ENCODE results near the gene RAET1L. TPM values are rescaled to one million over a fixed set of nuclear protein-coding genes. Genes with fewer than 3 reads are reported as not detected.
A peak's percentile ranks its signal among the peaks of the same experiment; 100 is the strongest.
"Not testable (repeated sequence)": the region's sequence is repeated elsewhere in the genome, so short reads cannot be mapped to it uniquely, and the experiment has no call there.

Gene RAET1L
- total RNA-seq, 3 donors from 2014 or later, result not detected

- no peak for TF ChIP-seq POLR2AphosphoS5 (IDR thresholded peaks at IDR 0.05)
- no peak for TF ChIP-seq CTCF (IDR thresholded peaks at IDR 0.05)
- TF ChIP-seq POLR2A (IDR thresholded peaks at IDR 0.05), result no peak
- intact Hi-C loops (cut with DNase I; ENCODE audit: low total_unique reads), result no loop called here
- Histone ChIP-seq H3K27me3 (peaks cover 0 to 45% of the 10 kb centered on the region in 2 donors), H3K4me1 (no peaks in the 10 kb centered on the region), H3K36me3 (no peaks in the 10 kb centered on the region), H3K27ac (no peak overlapping the region), H3K4me3 (no peak overlapping the region), H3K9me3 (no peaks in the 10 kb centered on the region)
- DNase-seq (ENCODE audit: low spot score in 2 of 2), result no peak
Measured at GRCh38 chr6:150018846-150019580, 6.3 kb downstream of the RAET1L start.

- DNase-seq (ENCODE audit: low spot score in 2 of 2); H3K4me1 ChIP-seq; H3K27ac ChIP-seq; H3K4me3 ChIP-seq; H3K9me3 ChIP-seq; H3K36me3 ChIP-seq; intact Hi-C loops (cut with DNase I; ENCODE audit: low total_unique reads): not testable (repeated sequence)
- peaks cover 0 to 59% of the 10 kb centered on the region in 2 donors for H3K27me3 ChIP-seq
- peak in 1 of 3 donors; percentile 0 for TF ChIP-seq CTCF (IDR thresholded peaks at IDR 0.05)
Measured at GRCh38 chr6:150017186-150017521, 8.2 kb downstream of the RAET1L start.

- TF ChIP-seq CTCF (IDR thresholded peaks at IDR 0.05), result peak; percentile 49 to 83 (median 68)
- no peak for TF ChIP-seq POLR2A (IDR thresholded peaks at IDR 0.05)
- no peak for TF ChIP-seq POLR2AphosphoS5 (IDR thresholded peaks at IDR 0.05)
- no peaks in the 10 kb centered on the region for H3K9me3 ChIP-seq
- H3K27ac ChIP-seq, result no peak overlapping the region
- H3K4me1 ChIP-seq, result no peaks in the 10 kb centered on the region
- intact Hi-C loops (cut with DNase I; ENCODE audit: low total_unique reads), result no loop called here
- H3K36me3 ChIP-seq, result no peaks in the 10 kb centered on the region
- no peak overlapping the region for H3K4me3 ChIP-seq
- DNase-seq (ENCODE audit: low spot score in 2 of 2), result no peak
- H3K27me3 ChIP-seq, result peaks cover 0 to 62% of the 10 kb centered on the region in 2 donors
Measured at GRCh38 chr6:150016324-150017185, 8.8 kb downstream of the RAET1L start.

GRCh38 chr6:150015281-150016001, 9.9 kb downstream of the RAET1L start:
- DNase-seq (ENCODE audit: low spot score in 2 of 2); H3K36me3 ChIP-seq; H3K4me1 ChIP-seq; H3K27ac ChIP-seq; H3K9me3 ChIP-seq; intact Hi-C loops (cut with DNase I; ENCODE audit: low total_unique reads): not testable (repeated sequence)
- H3K4me3 ChIP-seq, result peak overlapping the region in 1 of 3 donors; percentile 46
- H3K27me3 ChIP-seq, result peaks cover 0 to 62% of the 10 kb centered on the region in 2 donors

- H3K9me3 ChIP-seq; H3K4me1 ChIP-seq; intact Hi-C loops (cut with DNase I; ENCODE audit: low total_unique reads); H3K36me3 ChIP-seq; DNase-seq (ENCODE audit: low spot score in 2 of 2); H3K27ac ChIP-seq: not testable (repeated sequence)
- Histone ChIP-seq H3K27me3 (peaks cover 0 to 65% of the 10 kb centered on the region in 2 donors), H3K4me3 (peak overlapping the region in 1 of 3 donors; percentile 46)
Measured at GRCh38 chr6:150014623-150015280, 10.6 kb downstream of the RAET1L start.

- H3K4me1 ChIP-seq; intact Hi-C loops (cut with DNase I; ENCODE audit: low total_unique reads); H3K9me3 ChIP-seq; H3K36me3 ChIP-seq; H3K27ac ChIP-seq; DNase-seq (ENCODE audit: low spot score in 2 of 2): not testable (repeated sequence)
- H3K4me3 ChIP-seq, result peak overlapping the region in 1 of 3 donors; percentile 46
- H3K27me3 ChIP-seq, result peaks cover 0 to 64% of the 10 kb centered on the region in 2 donors
Measured at GRCh38 chr6:150013785-150014622, 11.3 kb downstream of the RAET1L start.

GRCh38 chr6:150012846-150013784, 12.2 kb downstream of the RAET1L start:
- intact Hi-C loops (cut with DNase I; ENCODE audit: low total_unique reads); H3K27ac ChIP-seq; H3K9me3 ChIP-seq; H3K4me3 ChIP-seq; H3K36me3 ChIP-seq; DNase-seq (ENCODE audit: low spot score in 2 of 2); H3K4me1 ChIP-seq: not testable (repeated sequence)
- H3K27me3 ChIP-seq, result peaks cover 0 to 63% of the 10 kb centered on the region in 2 donors

Data from breast epithelium (tissue), 4 donors.